HepG2 (cell line): ENCODE data around the gene CRAT. TPM values are rescaled to one million over a fixed set of nuclear protein-coding genes. Genes with fewer than 3 reads are reported as not detected.

Experiments
- AGO2 ChIP-seq: fragments of 200-400 bp; formaldehyde crosslinking; optimal IDR thresholded peaks from 2 replicates; pipeline ENCODE3; 2017; ENCODE audit warnings: mild to moderate bottlenecking, low read depth, low read length, moderate library complexity
- BATF2 ChIP-seq: sonication (generic); formaldehyde crosslinking; IDR thresholded peaks from 2 replicates; pipeline ENCODE4 v1.8.0; 2022; ENCODE audit warnings: mild to moderate bottlenecking, missing genetic modification reagents, moderate library complexity
- CCDC6 ChIP-seq: sonication (generic); formaldehyde crosslinking; IDR thresholded peaks from 2 replicates; pipeline ENCODE4 v1.8.1; 2022; ENCODE audit warnings: mild to moderate bottlenecking, missing genetic modification reagents, moderate library complexity
- CHD2 ChIP-seq: IDR thresholded peaks from 2 replicates; pipeline ENCODE4 v1.6.1; 2011; ENCODE audit warnings: low read depth, low read length, improper control_type of control experiment
- DNMT1 ChIP-seq: sonication (generic); formaldehyde crosslinking; IDR thresholded peaks from 2 replicates; pipeline ENCODE4 v1.5.1; 2020; ENCODE audit warnings: mild to moderate bottlenecking, missing genetic modification reagents
- ISX ChIP-seq: sonication (generic); formaldehyde crosslinking; conservative IDR thresholded peaks from 2 replicates; pipeline ENCODE4 v1.5.0; 2020; ENCODE audit warnings: missing genetic modification reagents
- JUND ChIP-seq: sonication (generic); formaldehyde crosslinking; IDR thresholded peaks from 2 replicates; pipeline ENCODE4 v1.8.0; 2022; ENCODE audit warnings: mild to moderate bottlenecking, missing genetic modification reagents
- KLF12 ChIP-seq: sonication (generic); formaldehyde crosslinking; IDR thresholded peaks from 2 replicates; pipeline ENCODE4 v1.4.0; 2020; ENCODE audit warnings: missing genetic modification reagents, borderline replicate concordance
- MYNN ChIP-seq: sonication (generic); formaldehyde crosslinking; IDR thresholded peaks from 2 replicates; pipeline ENCODE4 v1.4.0; 2020; ENCODE audit warnings: mild to moderate bottlenecking, low read depth, missing genetic modification reagents
- NCOA2 ChIP-seq: sonication (generic); formaldehyde crosslinking; IDR thresholded peaks from 2 replicates; pipeline ENCODE4 v1.8.0; 2022; ENCODE audit warnings: inconsistent platforms
- NR2F2 ChIP-seq: IDR thresholded peaks from 2 replicates; pipeline ENCODE4 v1.6.1; 2012; ENCODE audit warnings: low read depth, inconsistent platforms, borderline replicate concordance
- RFX5 ChIP-seq: IDR thresholded peaks from 2 replicates; pipeline ENCODE4 v1.6.1; 2011; ENCODE audit warnings: low read depth, low read length, improper control_type of control experiment
- TEAD2 ChIP-seq: sonication (generic); formaldehyde crosslinking; IDR thresholded peaks from 2 replicates; pipeline ENCODE4 v1.9.0; 2021; ENCODE audit warnings: missing genetic modification reagents
- TEAD3 ChIP-seq: optimal IDR thresholded peaks from 2 replicates; pipeline ENCODE3; 2016; ENCODE audit warnings: borderline replicate concordance
- ZNF292 ChIP-seq: sonication (generic); formaldehyde crosslinking; IDR thresholded peaks from 2 replicates; pipeline ENCODE4 v1.8.1; 2022; ENCODE audit warnings: mild to moderate bottlenecking, low read depth, missing genetic modification reagents, borderline replicate concordance
- ZNF34 ChIP-seq: sonication (generic); formaldehyde crosslinking; IDR thresholded peaks from 2 replicates; pipeline ENCODE4 v1.4.0; 2020; ENCODE audit warnings: mild to moderate bottlenecking, missing genetic modification reagents, borderline replicate concordance
- ZNF607 ChIP-seq: sonication (generic); formaldehyde crosslinking; IDR thresholded peaks from 2 replicates; pipeline ENCODE4 v1.5.1; 2020; ENCODE audit warnings: missing genetic modification reagents, mild to moderate bottlenecking, borderline replicate concordance
- ZNF780A ChIP-seq: sonication (generic); formaldehyde crosslinking; IDR thresholded peaks from 2 replicates; pipeline ENCODE4 v1.8.0; 2022; ENCODE audit warnings: mild to moderate bottlenecking, missing genetic modification reagents, moderate library complexity
- polyA plus RNA-seq, 8 experiments: library from polyadenylated mRNA; depleted of rRNA in 3 of 8; stranded (reverse) in 7 of 8; unstranded in 1 of 8; fragments of >200 nt; fragmentation: Illumina TruSeq in 4 of 8; extraction: Trizol in 4 of 8; gene quantifications; 2 replicates each; pipeline versions ENCODE4 v1.2.1 to v1.2.3, GENCODE V29; 2011 to 2016; ENCODE audit warnings: low read depth in 4 of 8, missing spikeins in 1 of 8, mixed read lengths in 1 of 8; ENCODE audit not compliant: insufficient read depth in 1 of 8
- total RNA-seq, 5 experiments: library from RNA; depleted of rRNA; stranded (reverse); fragments of >200 nt; fragmentation: Illumina TruSeq; extraction: Trizol; gene quantifications; 2 replicates each; pipeline ENCODE4 v1.2.3, GENCODE V29; 2016; ENCODE audit warnings: low read depth in 1 of 5
- TF ChIP-seq, protein P1 (sequence below): sonication (generic); formaldehyde crosslinking; conservative IDR thresholded peaks from 2 replicates; pipeline ENCODE4 v1.4.0; 2020; ENCODE audit warnings: mild to moderate bottlenecking, missing genetic modification reagents, moderate library complexity
- TF ChIP-seq, protein P2 (sequence below): sonication (generic); formaldehyde crosslinking; IDR thresholded peaks from 2 replicates; pipeline ENCODE4 v1.5.0; 2020; ENCODE audit warnings: missing genetic modification reagents

The CRAT gene
- total and polyA plus RNA-seq, 2 of the 13 experiments (the other 11 are each of a cell fraction or from before 2014, with no cell fraction given) = 26.1 to 26.6 TPM

DNA sequence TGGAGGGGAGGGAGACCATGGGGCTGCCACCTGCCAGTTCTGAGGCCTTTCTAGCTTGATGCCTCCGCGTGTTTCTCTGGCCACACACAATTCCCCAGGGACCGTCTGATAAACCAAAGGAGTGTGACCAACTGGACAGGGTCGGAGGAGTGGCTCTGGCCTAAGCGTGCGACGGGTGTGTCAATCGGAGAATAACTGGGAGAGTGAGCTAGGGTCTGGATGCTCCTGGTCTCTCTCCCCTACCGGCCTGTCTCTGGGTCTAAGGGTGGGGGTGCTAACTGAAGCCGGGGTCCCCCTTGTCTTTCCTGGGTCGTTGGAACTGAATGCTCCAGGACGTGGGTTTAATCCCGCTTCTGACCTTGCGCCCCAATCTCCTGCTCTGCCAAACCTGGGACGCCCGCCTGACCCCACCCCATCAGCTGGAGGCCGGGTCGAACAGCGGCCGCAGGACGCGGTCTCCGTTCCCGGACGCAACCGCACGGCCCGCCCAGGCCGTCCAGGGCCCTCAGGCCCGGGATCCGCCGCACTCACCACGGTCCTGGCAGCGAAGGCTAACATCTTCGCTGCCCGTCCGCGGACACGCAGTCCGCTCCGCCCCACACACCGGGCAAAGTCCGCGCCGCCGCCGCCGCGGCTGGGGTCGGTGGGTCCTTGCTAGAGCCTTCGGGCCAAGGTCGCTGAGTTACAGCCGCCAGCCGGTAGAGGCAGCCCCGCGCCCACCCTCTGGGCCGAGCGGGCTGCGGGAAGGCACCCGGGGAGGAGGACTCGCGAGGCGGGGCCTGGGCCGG, 447 bp downstream of the CRAT start (continued):
- TF ChIP-seq ZNF607 (CRISPR knock-in tag) (peak; percentile 45; the same call in 1 of the 2 replicates), ZNF34 (no peak), RFX5 (no peak), BATF2 (CRISPR knock-in tag) (peak; percentile 67; the same call in 1 of the 2 replicates), CCDC6 (CRISPR knock-in tag) (peak; percentile 68; the same call in 1 of the 2 replicates), DNMT1 (CRISPR knock-in tag) (no peak), AGO2 (peak; percentile 22), CHD2 (no peak), JUND (CRISPR knock-in tag) (no peak), ZNF780A (CRISPR knock-in tag) (0 out of 2 replicates have a peak, but pooled peaks have one; percentile 52), TEAD2 (CRISPR knock-in tag) (0 out of 2 replicates have a peak, but pooled peaks have one; percentile 8), MYNN (no peak), ISX (CRISPR knock-in tag) (peak; percentile 44; the same call in 1 of the 2 replicates), ZNF292 (no peak), NCOA2 (peak; percentile 10; the same call in 1 of the 2 replicates), TEAD3 (CRISPR knock-in tag) (peak; percentile 13), KLF12 (peak; percentile 45; the same call in 1 of the 2 replicates), NR2F2 (peak; percentile 31; the same call in 1 of the 2 replicates)
- TF ChIP-seq, protein P1, sequence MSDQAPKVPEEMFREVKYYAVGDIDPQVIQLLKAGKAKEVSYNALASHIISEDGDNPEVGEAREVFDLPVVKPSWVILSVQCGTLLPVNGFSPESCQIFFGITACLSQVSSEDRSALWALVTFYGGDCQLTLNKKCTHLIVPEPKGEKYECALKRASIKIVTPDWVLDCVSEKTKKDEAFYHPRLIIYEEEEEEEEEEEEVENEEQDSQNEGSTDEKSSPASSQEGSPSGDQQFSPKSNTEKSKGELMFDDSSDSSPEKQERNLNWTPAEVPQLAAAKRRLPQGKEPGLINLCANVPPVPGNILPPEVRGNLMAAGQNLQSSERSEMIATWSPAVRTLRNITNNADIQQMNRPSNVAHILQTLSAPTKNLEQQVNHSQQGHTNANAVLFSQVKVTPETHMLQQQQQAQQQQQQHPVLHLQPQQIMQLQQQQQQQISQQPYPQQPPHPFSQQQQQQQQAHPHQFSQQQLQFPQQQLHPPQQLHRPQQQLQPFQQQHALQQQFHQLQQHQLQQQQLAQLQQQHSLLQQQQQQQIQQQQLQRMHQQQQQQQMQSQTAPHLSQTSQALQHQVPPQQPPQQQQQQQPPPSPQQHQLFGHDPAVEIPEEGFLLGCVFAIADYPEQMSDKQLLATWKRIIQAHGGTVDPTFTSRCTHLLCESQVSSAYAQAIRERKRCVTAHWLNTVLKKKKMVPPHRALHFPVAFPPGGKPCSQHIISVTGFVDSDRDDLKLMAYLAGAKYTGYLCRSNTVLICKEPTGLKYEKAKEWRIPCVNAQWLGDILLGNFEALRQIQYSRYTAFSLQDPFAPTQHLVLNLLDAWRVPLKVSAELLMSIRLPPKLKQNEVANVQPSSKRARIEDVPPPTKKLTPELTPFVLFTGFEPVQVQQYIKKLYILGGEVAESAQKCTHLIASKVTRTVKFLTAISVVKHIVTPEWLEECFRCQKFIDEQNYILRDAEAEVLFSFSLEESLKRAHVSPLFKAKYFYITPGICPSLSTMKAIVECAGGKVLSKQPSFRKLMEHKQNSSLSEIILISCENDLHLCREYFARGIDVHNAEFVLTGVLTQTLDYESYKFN (CRISPR knock-in tag) = no peak; the same call in none of the 2 replicates
- TF ChIP-seq, protein P2, sequence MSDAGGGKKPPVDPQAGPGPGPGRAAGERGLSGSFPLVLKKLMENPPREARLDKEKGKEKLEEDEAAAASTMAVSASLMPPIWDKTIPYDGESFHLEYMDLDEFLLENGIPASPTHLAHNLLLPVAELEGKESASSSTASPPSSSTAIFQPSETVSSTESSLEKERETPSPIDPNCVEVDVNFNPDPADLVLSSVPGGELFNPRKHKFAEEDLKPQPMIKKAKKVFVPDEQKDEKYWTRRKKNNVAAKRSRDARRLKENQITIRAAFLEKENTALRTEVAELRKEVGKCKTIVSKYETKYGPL (CRISPR knock-in tag) = no peak
